ENCODE results near the gene ZNF212.
"Not testable (repeated sequence)": the region's sequence is repeated elsewhere in the genome, so short reads cannot be mapped to it uniquely, and the experiment has no call there.

ZNF212 gene

DNA sequence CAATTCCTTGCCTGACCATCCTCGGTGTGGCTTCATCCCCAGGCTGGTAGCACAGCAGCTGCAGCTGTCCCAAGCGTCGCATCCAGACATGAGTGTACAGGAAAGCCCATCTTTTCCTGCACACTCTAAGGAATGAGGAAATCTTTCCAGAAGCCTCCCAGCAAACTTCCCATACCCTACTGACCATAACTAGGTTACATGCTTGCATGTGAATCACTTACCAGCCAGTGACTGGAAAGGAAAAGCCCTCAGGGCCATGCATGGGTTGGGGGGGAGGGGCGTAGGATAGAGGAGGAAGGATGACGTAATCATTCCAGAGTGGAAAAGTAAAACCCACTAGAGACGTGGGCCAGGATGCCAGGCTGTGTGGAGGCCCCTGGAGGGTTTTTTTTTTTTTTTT, 18.9 kb upstream of the ZNF212 start:
- no peak for DNase-seq

GRCh38 chr7:149223176-149223575, 16.3 kb upstream of the ZNF212 start:
- no peak for DNase-seq

DNA sequence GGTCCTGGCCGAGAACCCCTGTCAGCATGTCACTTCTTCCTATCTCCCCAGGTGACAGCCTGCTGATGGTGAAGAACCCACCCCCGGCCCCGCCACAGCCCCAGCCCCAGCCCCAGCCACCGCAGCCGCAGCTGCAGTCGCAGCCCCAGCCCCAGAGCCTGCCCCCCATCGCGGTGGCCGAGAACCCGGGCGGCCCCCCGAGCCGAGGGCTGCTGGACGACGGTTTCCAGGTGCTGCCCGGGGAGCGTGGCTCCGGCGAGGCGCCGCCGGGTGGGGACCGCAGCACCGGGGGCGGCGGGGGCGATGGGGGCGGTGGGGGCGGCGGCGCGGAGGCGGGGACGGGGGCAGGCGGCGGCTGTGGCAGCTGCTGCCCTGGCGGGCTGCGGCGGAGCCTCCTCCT, 15.7 kb upstream of the ZNF212 start:
- DNase-seq, result no peak

DNA sequence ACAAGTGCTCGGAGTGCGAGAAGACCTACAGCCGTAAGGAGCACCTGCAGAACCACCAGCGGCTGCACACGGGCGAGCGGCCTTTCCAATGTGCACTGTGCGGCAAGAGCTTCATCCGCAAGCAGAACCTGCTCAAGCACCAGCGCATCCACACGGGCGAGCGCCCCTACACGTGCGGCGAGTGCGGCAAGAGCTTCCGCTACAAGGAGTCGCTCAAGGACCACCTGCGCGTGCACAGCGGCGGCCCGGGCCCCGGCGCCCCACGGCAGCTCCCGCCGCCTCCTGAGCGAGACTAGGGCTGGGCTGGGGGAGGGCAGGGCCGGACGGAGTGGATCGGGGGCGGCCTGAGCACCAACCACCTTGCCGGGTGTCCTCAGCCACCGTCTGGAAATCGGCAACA, 15.1 kb upstream of the ZNF212 start:
- DNase-seq, result no peak

DNA sequence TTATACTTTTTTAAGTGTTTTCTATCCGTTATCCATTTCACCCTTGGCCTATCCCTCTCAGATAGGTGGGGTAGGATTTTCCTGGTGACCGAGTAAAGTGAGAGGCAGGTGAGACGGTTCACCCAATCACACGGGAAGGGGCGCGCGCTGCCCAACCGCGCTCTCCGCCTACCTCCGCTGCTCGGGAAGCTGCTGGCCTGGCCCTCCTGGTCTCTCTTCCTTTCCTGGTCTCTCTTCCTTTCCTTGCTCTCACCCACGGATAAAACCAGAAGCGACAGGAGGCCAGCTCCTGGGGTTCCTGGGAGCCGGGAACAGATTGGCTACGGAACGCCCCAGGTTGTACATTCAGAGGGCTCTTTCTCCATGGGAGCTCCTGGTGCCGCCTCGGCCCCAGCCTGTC, 14.3 kb upstream of the ZNF212 start:
- no peak for DNase-seq

- DNase-seq, result no peak
These were observed 13.8 kb upstream of the ZNF212 start for GRCh38 chr7:149225656-149226055.

DNA sequence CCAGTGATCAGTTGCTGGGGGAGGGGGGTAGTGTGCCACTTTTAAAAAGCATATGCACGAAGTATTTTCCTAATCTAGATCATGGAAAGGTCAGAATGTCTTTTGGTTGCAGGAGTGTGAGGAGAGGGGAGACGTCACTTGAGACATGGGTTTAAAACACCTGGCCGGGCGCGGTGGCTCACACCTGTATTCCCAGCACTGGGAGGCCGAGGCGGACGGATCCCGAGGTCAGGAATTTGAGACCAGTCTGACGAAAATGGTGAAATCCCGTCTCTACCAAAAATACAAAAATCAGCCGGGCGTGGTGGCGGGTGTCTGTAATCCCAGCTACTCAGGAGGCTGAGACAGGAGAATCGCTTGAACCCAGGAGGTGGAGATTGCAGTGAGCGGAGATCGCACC, 13.1 kb upstream of the ZNF212 start:
- not testable (repeated sequence) for DNase-seq

DNA sequence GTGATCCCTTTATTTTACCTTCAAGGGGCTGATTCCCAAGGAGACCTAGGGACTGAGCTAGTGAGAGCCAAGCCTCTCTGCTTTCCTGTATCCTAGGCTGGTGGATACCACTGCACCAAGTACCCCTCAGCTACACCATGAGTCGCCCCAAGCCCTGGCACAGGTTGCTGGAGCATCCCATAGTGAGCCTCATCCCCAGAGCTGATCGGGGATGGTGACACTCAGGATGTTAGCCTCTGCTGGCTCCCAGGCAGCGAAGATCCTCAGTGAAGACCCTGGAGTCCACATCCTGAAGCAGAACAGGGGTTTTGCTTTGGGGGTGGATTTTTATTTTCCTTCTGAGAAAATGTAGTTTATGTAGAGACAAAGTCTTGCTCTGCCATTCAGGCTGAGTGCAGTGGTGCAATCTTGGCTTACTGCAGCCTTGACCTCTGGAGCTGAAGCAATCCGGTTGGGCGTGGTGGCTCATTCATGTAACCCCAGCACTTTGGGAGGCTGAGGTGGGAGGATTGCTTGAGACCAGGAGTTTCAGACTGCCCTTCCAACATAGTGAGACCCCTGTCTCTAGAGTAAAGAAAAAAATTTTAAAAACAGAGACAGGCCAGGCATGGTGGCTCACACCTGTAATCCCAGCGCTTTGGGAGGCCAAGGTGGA, 12.5 kb upstream of the ZNF212 start:
- no peak for DNase-seq

GRCh38 chr7:149228831-149229471, 10.5 kb upstream of the ZNF212 start:
- no peak for DNase-seq

GRCh38 chr7:149229526-149229925, 9.9 kb upstream of the ZNF212 start:
- DNase-seq, result no peak

DNA sequence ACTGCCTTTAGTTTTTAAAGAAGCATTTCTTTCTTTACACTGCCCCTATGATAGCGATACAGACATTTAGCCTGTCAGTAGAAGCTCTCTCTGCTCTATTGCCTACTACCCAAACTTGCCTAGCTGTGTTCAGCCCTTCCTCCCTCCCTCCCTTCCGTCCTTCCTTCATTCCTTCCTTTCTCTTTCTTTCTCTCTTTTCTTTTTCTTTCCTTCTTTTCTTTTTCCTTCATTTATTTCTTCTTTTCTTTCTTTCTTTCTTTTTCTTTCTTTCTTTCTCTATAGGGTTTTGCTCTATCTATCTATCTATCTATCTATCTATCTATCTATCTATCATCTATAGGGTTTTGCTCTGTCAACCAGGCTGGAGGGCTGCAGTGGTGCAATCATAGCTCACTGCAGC, 7.1 kb upstream of the ZNF212 start:
- no peak for DNase-seq

GRCh38 chr7:149233655-149234204, 5.7 kb upstream of the ZNF212 start:
- DNase-seq, result not testable (repeated sequence)

- no peak for DNase-seq
These were observed 1.9 kb upstream of the ZNF212 start for GRCh38 chr7:149237502-149237901.

DNA sequence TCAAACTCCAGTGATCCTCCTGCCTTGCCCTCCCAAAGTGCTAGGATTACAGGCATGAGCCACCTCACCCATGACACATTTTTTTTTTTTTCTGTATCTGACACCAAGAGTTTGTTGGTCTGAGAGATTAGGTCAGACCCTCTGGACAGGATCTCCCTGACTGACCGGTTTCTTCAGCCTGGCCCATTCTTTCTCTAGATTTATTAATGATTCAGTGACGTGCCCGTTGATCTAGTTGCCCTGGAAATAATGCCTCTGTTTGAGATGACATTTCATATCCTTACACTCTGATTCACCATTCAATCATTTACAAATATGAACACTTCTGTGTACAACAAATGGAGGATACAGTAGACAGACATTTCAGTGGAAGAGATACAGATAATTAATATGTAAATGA, 1.4 kb upstream of the ZNF212 start:
- no peak for DNase-seq

- no peak for DNase-seq
These were observed 1.2 kb downstream of the ZNF212 start for GRCh38 chr7:149240637-149241036.

- DNase-seq, result no peak
These were observed 2.2 kb downstream of the ZNF212 start for GRCh38 chr7:149241696-149242095.

- DNase-seq, result no peak
These were observed 5.8 kb downstream of the ZNF212 start for GRCh38 chr7:149245244-149245643.

- DNase-seq, result no peak
These were observed 6.3 kb downstream of the ZNF212 start for GRCh38 chr7:149245744-149246143.

DNA sequence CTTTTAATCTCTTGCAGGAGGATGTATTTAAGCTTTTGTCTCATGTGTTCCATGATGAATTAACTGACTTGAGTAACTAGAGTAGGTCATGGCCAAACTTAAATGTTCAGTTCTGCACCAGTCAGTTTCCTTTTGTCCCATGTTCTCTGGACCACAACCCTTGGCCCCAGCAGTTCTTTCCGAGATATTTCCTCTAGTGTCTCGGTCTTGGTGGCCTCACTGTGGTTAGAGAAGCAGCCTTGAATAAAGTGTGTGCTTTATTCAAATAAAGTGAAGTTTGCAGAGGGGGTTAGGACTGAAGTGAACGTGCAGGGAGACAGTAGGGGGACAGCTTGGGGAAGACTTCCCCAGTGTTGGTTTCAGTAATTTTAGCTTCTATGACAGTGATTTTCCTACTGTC, 9.3 kb downstream of the ZNF212 start:
- DNase-seq, result no peak

- not testable (repeated sequence) for DNase-seq
These were observed 10.7 kb downstream of the ZNF212 start for GRCh38 chr7:149250151-149250550.

DNA sequence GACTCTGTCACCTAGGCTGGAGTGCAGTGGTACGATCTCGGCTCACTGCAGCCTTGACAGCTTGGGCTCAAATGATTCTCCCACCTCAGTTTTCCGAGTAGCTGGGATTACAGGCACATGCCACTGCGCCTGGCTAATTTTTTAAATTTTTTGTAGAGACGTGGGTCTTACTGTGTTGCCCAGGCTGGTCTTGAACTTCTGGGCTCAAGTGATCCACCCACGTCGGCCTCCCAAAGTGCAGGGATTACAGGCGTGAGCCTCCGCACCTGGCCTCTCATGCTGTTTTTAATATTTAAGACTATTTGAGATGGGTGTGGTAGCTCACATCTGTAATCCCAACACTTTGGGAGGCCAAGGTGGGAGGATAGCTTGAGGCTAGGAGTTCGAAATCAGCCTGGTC, 12.1 kb downstream of the ZNF212 start:
- DNase-seq, result not testable (repeated sequence)

- no peak for DNase-seq
These were observed 12.9 kb downstream of the ZNF212 start for GRCh38 chr7:149252378-149252777.

DNA sequence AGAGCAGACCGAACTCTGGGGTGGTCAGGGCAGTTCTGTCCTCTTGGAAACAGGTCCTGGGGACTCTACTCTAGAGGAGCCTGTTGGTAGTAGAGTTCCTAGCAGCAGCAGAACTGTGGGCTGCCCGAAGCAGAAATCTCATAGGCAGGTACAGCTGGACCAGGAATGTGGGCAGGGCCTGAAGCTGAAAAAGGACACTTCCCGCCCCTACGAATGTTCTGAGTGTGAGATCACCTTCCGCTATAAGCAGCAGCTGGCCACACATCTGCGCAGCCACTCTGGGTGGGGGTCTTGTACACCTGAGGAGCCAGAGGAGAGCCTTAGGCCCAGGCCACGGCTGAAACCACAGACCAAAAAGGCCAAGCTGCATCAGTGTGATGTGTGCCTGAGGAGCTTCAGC, 14.2 kb downstream of the ZNF212 start:
- DNase-seq, result no peak

DNA sequence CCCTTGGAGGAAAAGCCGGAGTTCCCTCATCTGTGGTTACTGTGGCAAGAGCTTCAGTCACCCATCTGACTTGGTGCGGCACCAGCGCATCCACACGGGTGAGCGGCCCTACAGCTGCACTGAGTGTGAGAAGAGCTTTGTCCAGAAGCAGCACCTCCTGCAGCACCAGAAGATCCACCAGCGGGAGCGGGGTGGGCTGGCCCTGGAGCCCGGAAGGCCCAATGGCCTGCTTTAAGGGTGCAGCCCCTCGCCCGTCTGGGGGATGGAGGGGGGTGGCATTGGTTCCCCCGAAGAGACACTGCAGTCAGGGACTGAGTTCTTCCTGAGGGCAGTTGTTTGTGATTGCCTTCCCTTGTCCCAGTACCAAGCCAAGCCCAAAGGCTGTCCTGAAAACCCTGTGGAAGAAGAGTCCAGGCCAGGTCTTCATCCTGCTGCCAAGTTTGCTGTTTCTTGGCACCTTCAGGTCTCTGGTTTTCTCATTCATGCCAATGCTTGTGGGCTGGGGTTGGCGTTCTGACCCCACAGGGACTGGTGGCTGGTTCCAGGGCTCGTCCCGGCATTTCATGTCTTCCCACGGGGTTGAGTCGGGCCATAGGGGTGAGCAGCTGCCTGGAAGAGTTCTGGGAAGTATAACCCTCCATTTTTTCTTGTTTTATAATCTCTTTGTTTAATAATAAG, 14.9 kb downstream of the ZNF212 start:
- DNase-seq, result no peak

Data from NCI-H510A treated with DMSO at 0.1 percent for 48 hours (cell line).